GM18499 (cell line): ENCODE measurements around the gene LEUTX.
"Not testable (repeated sequence)": the region's sequence is repeated elsewhere in the genome, so short reads cannot be mapped to it uniquely, and the experiment has no call there.

ENCODE experiments used
- ATAC-seq: cut with Tn5 transposase; IDR thresholded peaks from one replicate; pipeline ENCODE4 v1.9.1; 2021; ENCODE audit warnings: moderate number of reproducible peaks; ENCODE audit not compliant: insufficient read depth, unreplicated experiment

LEUTX gene, protein sequence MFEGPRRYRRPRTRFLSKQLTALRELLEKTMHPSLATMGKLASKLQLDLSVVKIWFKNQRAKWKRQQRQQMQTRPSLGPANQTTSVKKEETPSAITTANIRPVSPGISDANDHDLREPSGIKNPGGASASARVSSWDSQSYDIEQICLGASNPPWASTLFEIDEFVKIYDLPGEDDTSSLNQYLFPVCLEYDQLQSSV

GRCh38 chr19:39778763-39779162, at the start of gene LEUTX:
Gene LEUTX (plus strand): TSS chr19:39778854. CDS start chr19:39778921, 67 bp downstream.
- ATAC-seq = no peak

DNA sequence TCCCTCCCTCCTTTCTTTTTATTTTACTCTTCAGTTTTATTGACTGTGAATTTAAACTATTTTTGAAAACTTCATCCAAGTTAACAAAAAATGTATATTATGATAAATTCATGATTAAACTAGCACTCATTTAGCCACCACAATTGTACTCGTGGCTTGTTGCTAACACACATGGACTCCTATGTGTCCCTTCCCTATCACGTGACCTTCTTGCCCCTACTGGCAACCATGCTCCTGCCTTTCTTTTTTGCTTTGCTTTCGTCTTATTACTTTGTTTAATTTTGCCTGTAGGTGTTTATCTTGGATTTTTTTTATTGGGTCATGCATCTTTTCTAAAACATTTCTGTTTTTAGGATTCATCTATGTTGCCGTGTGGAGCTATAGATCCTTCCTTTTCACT, 49.1 kb upstream of the LEUTX start:
- ATAC-seq = no peak

DNA sequence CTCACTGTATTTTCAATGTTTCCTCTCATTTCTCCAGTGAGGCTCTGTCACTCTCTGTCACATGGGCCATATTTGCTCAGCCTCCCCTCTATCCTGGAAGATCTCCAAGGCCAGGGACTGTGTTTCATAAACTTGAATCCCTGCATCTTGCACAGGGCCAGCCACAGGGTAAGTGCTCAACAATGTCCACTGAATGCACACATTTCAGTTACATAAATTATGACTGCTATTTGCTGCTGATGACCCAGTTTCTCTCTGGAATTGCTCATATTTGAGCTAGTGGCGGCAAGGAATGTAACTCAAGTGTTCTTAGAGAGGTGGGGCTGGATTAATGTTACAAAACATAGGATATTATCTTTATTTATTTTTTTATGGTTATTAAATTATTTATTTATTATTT, 47.0 kb upstream of the LEUTX start:
- ATAC-seq = no peak

GRCh38 chr19:39733841-39734240, 44.8 kb upstream of the LEUTX start:
- no peak for ATAC-seq

GRCh38 chr19:39735688-39736087, 43.0 kb upstream of the LEUTX start:
- ATAC-seq = no peak

- no peak for ATAC-seq
These were observed 42.6 kb upstream of the LEUTX start for GRCh38 chr19:39736088-39736487.

GRCh38 chr19:39737351-39737750, 41.3 kb upstream of the LEUTX start:
- ATAC-seq = no peak

DNA sequence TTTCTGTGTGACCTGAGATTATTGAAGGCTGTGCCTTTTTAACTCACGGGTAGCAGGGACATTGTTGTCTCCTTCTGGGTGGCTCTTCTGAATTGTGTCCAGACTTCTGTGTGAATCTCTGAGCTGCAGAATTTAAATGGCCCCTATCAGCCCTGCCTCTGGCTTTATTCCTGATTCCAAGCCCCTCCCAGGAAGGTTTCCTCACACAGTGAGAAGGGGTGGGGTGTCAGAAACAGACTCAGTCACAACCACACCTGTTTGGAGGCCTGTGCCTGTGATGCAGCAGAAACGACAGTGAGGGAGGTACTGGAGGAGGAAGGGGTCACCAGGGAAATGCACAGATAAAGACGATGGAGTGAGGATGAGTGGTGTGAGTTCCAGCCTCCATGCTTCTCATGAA, 40.8 kb upstream of the LEUTX start, which contains the start of gene CLC:
Gene CLC (minus strand): TSS at position 139 of the 400 bp plus-strand sequence. CDS start 77 bp downstream, at position 62.
- ATAC-seq = no peak

DNA sequence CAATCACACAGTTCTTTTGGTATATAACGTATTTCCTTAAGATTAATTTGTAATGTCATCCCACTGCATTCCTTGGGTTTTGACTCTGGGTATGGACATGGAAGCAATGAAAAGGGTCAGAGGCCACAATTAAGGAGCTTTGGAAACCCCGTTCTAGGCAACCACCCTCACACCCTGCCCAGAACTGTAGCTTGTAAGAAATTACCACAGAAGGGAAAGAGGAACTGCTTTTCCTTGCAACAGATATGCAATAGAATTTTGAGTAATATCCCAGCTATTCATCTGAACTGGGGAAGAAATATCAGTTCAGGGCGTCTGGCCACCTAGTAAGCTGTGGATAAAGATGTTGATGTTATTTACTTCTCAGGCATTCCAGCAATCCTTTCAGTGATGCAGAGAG, 39.8 kb upstream of the LEUTX start:
- no peak for ATAC-seq

GRCh38 chr19:39740395-39740794, 38.3 kb upstream of the LEUTX start:
- no peak for ATAC-seq

- no peak for ATAC-seq
These were observed 33.0 kb upstream of the LEUTX start for GRCh38 chr19:39745643-39746042.

GRCh38 chr19:39746836-39747529, 31.7 kb upstream of the LEUTX start:
- no peak for ATAC-seq

DNA sequence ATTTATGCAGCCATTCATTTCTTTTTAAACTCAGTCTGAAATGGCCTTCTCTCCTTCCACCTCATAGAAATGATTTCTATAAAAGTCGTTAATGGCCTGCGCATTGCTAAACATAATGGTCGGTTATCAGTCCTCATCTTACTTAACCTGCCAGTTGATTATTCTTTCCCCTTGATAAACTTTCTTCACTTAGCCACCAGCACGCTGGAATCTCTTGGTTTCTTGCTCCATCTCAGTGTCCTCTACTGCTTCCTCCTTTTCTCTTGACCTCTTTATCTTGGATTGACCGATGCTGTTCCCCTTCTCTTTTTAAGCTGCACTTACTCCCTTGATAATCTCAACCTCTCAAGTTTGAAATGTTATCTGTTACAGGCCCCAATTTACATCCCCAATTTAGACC, 28.7 kb upstream of the LEUTX start:
- no peak for ATAC-seq

- ATAC-seq = no peak
These were observed 26.3 kb upstream of the LEUTX start for GRCh38 chr19:39752390-39752789.

GRCh38 chr19:39752795-39753194, 25.9 kb upstream of the LEUTX start:
- no peak for ATAC-seq

- no peak for ATAC-seq
These were observed 24.1 kb upstream of the LEUTX start for GRCh38 chr19:39754544-39754943.

GRCh38 chr19:39754971-39755370, 23.7 kb upstream of the LEUTX start:
- ATAC-seq = no peak

GRCh38 chr19:39759457-39760184, 19.0 kb upstream of the LEUTX start:
- ATAC-seq = no peak

- not testable (repeated sequence) for ATAC-seq
These were observed 16.8 kb upstream of the LEUTX start for GRCh38 chr19:39761851-39762250.

- ATAC-seq = no peak
These were observed 13.3 kb upstream of the LEUTX start for GRCh38 chr19:39765091-39766076.
